SK-N-SH treated with all-trans-retinoic acid at 6 μM for 48 hours (cell line): ENCODE measurements around the gene KPNA5.

ENCODE experiments used
- CREB5 ChIP-seq: fragments of 250-450 bp; sonication (Bioruptor Pico); IDR thresholded peaks from 2 replicates; pipeline ENCODE4 v1.5.1; 2020; ENCODE audit warnings: low read depth, mild to moderate bottlenecking, moderate library complexity
- ISL1 ChIP-seq: fragments of 250-450 bp; sonication (Bioruptor Pico); IDR thresholded peaks from 2 replicates; pipeline ENCODE4 v2.1.2; 2022; ENCODE audit warnings: mild to moderate bottlenecking, moderate library complexity
- PATZ1 ChIP-seq: fragments of 250-450 bp; sonication (Bioruptor Pico); IDR thresholded peaks from 2 replicates; pipeline ENCODE4 v1.8.0; 2020; ENCODE audit warnings: mild to moderate bottlenecking, moderate library complexity, borderline replicate concordance
- ZFP30 ChIP-seq: fragments of 450-650 bp; formaldehyde crosslinking; IDR thresholded peaks from 2 replicates; pipeline ENCODE4 v1.5.0; 2022; ENCODE audit warnings: mild to moderate bottlenecking, moderate library complexity
- ZNF565 ChIP-seq: fragments of 450-650 bp; formaldehyde crosslinking; conservative IDR thresholded peaks from 2 replicates; pipeline ENCODE4 v1.5.0; 2020; ENCODE audit warnings: low read depth, mild to moderate bottlenecking, moderate library complexity

- no peak for TF ChIP-seq ZFP30
- TF ChIP-seq CREB5 = no peak
- TF ChIP-seq PATZ1 (CRISPR knock-in tag) = no peak
- no peak for TF ChIP-seq ZNF565
- TF ChIP-seq ISL1 (CRISPR knock-in tag) = no peak
Measured at GRCh38 chr6:116714296-116714695, 33.3 kb downstream of the KPNA5 start.
